CD4-positive, alpha-beta T cell treated with Interleukin-15 for 4 hours (primary cell): ENCODE results near the gene C20orf141.

ENCODE experiments used
- DNase-seq: peaks from one replicate; pipeline ENCODE4 v3.0.0-alpha.2; 2020; ENCODE audit warnings: low spot score

The C20orf141 gene

GRCh38 chr20:2851086-2851485, 36.3 kb downstream of the C20orf141 start:
- DNase-seq: no peak

DNA sequence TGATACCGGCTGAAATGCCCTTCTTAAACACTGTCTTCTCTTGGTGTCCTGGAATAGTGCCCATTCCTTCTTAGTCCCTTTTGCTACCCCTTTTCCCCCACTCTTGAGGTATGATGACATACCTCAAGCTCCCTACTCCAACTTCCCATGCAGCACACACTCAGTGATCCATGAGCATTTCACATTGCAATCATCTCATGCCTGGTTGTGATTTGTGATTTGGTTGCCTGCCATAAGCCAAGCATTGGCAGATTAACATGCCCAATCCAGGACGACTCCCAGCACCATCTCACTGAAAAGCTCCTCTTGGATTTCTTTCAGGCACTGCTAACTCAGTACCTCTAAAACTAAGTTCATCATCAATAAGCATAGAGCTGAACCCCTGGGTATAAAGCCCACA, 43.8 kb downstream of the C20orf141 start:
- DNase-seq: no peak

GRCh38 chr20:2859330-2860121, 44.7 kb downstream of the C20orf141 start:
- DNase-seq: no peak

GRCh38 chr20:2864626-2865025, 49.8 kb downstream of the C20orf141 start:
- no peak for DNase-seq

- DNase-seq: no peak
Measured at GRCh38 chr20:2865101-2865500, 50.3 kb downstream of the C20orf141 start.
